ENCODE results near the gene CDH16. TPM values are rescaled to one million over a fixed set of nuclear protein-coding genes. Genes with fewer than 3 reads are reported as not detected.

Gene CDH16
- total RNA-seq, 1 donor from 2014 or later, result not detected

DNA sequence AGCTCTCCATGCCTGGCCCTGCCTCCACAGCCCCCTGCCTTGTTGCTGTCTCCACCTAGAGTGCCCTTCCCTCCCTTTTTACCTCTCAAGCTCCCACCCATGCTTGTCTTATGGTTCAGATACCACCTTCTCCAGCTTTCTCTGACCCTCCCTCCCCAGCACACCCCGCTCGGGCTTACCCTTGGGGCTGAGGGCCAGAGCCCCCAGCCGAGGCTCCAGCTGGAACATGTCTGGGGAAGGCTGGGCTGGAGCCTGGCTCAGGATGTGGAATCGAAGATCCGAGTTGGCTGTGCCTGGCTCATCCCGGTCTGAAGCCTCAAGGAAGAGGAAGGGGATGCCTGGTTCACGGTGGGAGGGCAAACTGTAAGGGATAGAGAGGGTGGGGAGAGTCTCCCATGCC lies 3.6 kb downstream of the CDH16 start:
- no peak overlapping the region for H3K4me3 ChIP-seq
- no peak overlapping the region for H3K27ac ChIP-seq

DNA sequence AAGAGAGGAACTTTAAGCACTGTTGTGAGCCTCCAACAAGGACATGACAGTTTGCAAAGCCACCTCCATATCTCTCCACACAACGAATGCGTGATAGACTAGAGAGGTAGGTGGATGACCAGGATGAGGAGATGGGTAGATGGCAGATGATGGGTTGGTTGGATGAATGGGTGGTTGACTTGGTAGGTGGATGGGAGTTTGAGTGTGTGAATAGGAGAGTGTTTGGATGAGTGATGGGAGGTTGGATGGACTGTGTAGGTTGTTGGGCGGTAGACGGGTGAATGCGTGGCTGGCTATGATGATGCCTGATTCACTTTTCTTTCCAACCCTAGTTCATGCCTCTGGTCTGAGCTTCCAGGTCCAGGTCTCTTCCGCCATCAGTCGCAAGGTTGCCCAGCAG lies 4.1 kb downstream of the CDH16 start:
- ATAC-seq (no peak), DNase-seq (no peak)
- intact Hi-C loops (cut with DNase I), result no loop called here
- Histone ChIP-seq H3K27me3 (ENCODE audit: low read depth) (no peaks in the 10 kb centered on the region), H3K4me1 (no peaks in the 10 kb centered on the region), H3K4me3 (no peak overlapping the region), H3K36me3 (no peaks in the 10 kb centered on the region), H3K9me3 (no peaks in the 10 kb centered on the region), H3K27ac (no peak overlapping the region)
- TF ChIP-seq, protein P1, sequence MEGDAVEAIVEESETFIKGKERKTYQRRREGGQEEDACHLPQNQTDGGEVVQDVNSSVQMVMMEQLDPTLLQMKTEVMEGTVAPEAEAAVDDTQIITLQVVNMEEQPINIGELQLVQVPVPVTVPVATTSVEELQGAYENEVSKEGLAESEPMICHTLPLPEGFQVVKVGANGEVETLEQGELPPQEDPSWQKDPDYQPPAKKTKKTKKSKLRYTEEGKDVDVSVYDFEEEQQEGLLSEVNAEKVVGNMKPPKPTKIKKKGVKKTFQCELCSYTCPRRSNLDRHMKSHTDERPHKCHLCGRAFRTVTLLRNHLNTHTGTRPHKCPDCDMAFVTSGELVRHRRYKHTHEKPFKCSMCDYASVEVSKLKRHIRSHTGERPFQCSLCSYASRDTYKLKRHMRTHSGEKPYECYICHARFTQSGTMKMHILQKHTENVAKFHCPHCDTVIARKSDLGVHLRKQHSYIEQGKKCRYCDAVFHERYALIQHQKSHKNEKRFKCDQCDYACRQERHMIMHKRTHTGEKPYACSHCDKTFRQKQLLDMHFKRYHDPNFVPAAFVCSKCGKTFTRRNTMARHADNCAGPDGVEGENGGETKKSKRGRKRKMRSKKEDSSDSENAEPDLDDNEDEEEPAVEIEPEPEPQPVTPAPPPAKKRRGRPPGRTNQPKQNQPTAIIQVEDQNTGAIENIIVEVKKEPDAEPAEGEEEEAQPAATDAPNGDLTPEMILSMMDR (IDR thresholded peaks at IDR 0.05), result no peak

More for the DNA sequence above, 3.6 kb downstream of the CDH16 start:
- TF ChIP-seq, protein P1 (IDR thresholded peaks at IDR 0.05), result no peak
- Histone ChIP-seq H3K27me3 (ENCODE audit: low read depth) (no peaks in the 10 kb centered on the region), H3K9me3 (no peaks in the 10 kb centered on the region), H3K4me1 (no peaks in the 10 kb centered on the region), H3K36me3 (no peaks in the 10 kb centered on the region)
- DNase-seq, result no peak
- intact Hi-C loops (cut with DNase I), result no loop called here
- ATAC-seq, result no peak

DNA sequence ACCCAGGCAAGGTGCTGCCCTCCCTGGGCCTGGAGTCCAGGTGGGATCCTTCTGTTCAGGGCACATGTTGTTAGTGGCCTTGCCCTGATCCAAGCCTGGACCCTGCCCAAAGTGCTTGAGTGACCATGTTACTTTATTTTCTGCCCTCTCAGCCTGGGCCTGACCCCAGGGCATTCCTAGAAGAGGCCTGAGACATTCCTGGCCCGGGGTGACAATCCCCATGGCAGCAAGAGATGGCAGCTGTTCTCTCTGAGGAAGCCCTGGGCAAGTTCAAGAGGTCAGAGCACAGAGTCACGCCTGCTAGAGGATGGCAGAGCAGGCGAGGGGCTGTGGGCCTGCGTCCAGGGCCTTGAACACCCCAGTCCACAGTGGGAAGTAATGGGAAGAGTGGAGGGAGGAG lies 5.0 kb downstream of the CDH16 start:
- intact Hi-C loops (cut with DNase I), result no loop called here
- TF ChIP-seq, protein P1 (IDR thresholded peaks at IDR 0.05), result no peak

DNA sequence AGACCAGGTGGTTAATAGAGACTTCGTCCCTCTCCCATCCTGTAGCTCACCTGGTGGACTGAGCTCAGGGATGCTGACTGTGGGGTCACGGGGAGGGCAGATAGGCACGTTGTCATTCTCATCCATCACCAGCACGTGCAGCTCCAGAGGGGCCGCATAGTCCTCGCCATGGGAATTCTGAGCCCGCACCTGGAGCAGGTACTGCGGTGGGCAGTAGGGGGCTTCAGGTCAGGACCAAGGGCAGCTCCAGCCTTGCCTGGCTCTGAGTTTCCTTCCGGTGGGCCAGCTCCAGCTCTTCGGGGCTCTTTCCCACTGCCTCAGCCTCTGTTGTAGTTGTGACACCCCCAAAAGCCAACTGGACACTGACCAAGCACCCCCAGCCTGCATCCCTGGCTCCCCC lies 5.6 kb downstream of the CDH16 start:
- DNase-seq, result no peak
- intact Hi-C loops (cut with DNase I), result no loop called here
- Histone ChIP-seq H3K4me1 (no peaks in the 10 kb centered on the region), H3K36me3 (no peaks in the 10 kb centered on the region), H3K27ac (no peak overlapping the region), H3K27me3 (ENCODE audit: low read depth) (no peaks in the 10 kb centered on the region), H3K4me3 (no peak overlapping the region), H3K9me3 (no peaks in the 10 kb centered on the region)
- TF ChIP-seq, protein P1 (IDR thresholded peaks at IDR 0.05), result no peak
- ATAC-seq, result no peak

More for the DNA sequence above, 5.0 kb downstream of the CDH16 start:
- DNase-seq (no peak), ATAC-seq (no peak)
- Histone ChIP-seq H3K27me3 (ENCODE audit: low read depth) (no peaks in the 10 kb centered on the region), H3K27ac (no peak overlapping the region), H3K9me3 (no peaks in the 10 kb centered on the region), H3K36me3 (no peaks in the 10 kb centered on the region), H3K4me3 (no peak overlapping the region), H3K4me1 (no peaks in the 10 kb centered on the region)

DNA sequence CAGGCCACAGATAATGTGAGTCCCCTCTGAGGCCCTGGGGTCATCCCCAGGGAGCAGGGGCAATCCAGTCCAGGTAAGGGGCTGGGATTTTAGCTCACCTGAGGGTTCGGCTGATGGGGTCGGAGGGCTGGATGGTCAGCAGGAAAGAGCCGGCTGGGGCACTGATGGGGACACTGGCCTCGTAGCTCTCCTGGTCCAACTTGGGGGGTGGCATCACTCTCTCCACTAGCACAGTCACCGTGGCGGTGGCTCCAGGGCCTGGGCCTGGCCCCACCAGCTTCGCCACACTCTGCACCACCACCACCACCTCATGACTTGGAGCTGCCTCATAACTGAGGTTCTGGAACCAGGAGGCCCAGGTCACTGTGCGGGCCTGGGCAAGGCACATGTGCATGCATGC lies 6.9 kb downstream of the CDH16 start:
- ATAC-seq, result no peak
- intact Hi-C loops (cut with DNase I), result no loop called here

More for the DNA sequence above, 6.9 kb downstream of the CDH16 start:
- no peaks in the 10 kb centered on the region for H3K9me3 ChIP-seq
- DNase-seq, result peak; percentile 32
- H3K36me3 ChIP-seq, result no peaks in the 10 kb centered on the region
- no peak overlapping the region for H3K27ac ChIP-seq
- no peaks in the 10 kb centered on the region for H3K4me1 ChIP-seq
- H3K4me3 ChIP-seq, result no peak overlapping the region
- TF ChIP-seq, protein P1 (IDR thresholded peaks at IDR 0.05), result no peak
- H3K27me3 ChIP-seq (ENCODE audit: low read depth), result no peaks in the 10 kb centered on the region
